ENCODE results near the gene PPFIBP2.

DNA sequence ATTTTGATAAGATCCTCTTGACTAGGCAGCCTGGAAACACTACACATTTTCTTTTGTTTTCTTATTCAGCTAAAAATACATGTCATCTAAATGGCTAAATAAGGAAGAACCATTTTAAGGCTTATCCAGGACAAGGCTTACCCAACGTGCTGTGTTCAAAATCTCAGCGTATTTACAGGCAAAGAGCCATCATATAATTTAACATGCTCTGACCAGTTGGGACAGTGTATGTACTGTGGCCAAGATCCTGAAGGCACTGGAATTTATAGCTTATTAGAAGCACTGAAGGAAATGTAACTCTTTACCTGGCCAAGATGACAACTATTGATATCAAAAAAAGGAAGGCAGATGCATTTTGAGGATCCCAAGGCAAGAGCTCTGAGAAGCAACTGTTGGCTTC lies 71.1 kb downstream of the PPFIBP2 start:
- no peak for TF ChIP-seq EZH2phosphoT487 (IDR thresholded peaks at IDR 0.05; ENCODE audit: borderline replicate concordance)
- TF ChIP-seq CTCF (IDR thresholded peaks at IDR 0.05 in 2 of 3, conservative IDR thresholded peaks at IDR 0.05 in 1 of 3; ENCODE audit: borderline replicate concordance in 1 of 3, insufficient read depth in 1 of 3, low read depth in 2 of 3, low read length in 2 of 3), result no peak
- TF ChIP-seq, protein P1, sequence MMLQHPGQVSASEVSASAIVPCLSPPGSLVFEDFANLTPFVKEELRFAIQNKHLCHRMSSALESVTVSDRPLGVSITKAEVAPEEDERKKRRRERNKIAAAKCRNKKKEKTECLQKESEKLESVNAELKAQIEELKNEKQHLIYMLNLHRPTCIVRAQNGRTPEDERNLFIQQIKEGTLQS (IDR thresholded peaks at IDR 0.05), result no peak
- TF ChIP-seq EZH2 (IDR thresholded peaks at IDR 0.05), result no peak
- TF ChIP-seq MAX (IDR thresholded peaks at IDR 0.05), result no peak
- TF ChIP-seq YY1 (IDR thresholded peaks at IDR 0.05; ENCODE audit: extremely low read depth, insufficient replicate concordance, low read depth, low read length), result no peak
- no peak for TF ChIP-seq ELF1 (IDR thresholded peaks at IDR 0.05; ENCODE audit: borderline replicate concordance, low read depth)
- TF ChIP-seq SP1 (IDR thresholded peaks at IDR 0.05; ENCODE audit: low read depth), result no peak
- TF ChIP-seq ZNF274 (IDR thresholded peaks at IDR 0.05; ENCODE audit: low read depth, low read length), result no peak

All from HCT116 (cell line).